HPDE6-E6E7 (cell line): Measurements from ENCODE around the gene MED13.

Source experiments
- DNase-seq: peaks from one replicate; pipeline ENCODE4 v3.0.0; 2011; ENCODE audit warnings: missing footprints; ENCODE audit errors: extremely low spot score

MED13 gene, protein sequence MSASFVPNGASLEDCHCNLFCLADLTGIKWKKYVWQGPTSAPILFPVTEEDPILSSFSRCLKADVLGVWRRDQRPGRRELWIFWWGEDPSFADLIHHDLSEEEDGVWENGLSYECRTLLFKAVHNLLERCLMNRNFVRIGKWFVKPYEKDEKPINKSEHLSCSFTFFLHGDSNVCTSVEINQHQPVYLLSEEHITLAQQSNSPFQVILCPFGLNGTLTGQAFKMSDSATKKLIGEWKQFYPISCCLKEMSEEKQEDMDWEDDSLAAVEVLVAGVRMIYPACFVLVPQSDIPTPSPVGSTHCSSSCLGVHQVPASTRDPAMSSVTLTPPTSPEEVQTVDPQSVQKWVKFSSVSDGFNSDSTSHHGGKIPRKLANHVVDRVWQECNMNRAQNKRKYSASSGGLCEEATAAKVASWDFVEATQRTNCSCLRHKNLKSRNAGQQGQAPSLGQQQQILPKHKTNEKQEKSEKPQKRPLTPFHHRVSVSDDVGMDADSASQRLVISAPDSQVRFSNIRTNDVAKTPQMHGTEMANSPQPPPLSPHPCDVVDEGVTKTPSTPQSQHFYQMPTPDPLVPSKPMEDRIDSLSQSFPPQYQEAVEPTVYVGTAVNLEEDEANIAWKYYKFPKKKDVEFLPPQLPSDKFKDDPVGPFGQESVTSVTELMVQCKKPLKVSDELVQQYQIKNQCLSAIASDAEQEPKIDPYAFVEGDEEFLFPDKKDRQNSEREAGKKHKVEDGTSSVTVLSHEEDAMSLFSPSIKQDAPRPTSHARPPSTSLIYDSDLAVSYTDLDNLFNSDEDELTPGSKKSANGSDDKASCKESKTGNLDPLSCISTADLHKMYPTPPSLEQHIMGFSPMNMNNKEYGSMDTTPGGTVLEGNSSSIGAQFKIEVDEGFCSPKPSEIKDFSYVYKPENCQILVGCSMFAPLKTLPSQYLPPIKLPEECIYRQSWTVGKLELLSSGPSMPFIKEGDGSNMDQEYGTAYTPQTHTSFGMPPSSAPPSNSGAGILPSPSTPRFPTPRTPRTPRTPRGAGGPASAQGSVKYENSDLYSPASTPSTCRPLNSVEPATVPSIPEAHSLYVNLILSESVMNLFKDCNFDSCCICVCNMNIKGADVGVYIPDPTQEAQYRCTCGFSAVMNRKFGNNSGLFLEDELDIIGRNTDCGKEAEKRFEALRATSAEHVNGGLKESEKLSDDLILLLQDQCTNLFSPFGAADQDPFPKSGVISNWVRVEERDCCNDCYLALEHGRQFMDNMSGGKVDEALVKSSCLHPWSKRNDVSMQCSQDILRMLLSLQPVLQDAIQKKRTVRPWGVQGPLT (N-terminal part only)

DNA sequence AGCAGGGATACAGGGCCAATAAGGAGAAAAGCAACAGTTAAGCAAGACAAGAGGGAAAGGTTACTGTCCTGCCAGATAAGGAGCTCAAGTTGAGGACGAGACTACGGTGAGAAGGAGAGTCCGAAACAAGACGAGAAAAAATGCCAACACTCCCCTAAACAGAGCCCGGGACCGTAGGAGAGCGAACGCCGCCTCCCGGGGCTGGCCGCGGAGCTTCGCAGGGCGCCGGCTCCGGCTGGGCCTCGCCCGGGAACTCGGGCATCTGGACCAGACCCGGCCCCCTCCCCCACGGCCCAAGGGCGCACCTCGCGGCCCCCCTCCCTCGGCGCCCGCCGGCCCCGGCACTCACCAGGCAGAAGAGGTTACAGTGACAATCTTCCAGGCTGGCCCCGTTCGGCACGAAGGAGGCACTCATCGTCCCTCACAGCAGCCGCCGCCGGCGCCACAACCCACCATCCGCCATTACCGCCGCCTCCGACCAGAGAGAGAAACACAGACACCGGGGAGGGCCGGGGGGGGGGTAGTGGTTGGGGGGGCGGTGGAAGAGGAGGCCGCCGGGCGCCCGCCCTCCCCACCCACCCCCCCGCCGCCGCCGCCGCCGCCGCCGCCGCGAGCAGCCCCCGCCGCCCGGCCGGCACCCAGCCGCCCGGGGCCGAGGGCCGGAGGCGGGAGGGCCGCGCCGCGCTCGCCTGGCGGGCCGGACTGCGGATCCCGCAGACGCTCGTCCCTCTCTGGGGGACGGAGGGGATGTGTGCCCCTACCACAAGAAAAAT lies at the start of gene MED13:
Gene MED13, minus strand, starts transcription at position 488 of the 773 bp plus-strand sequence. Its CDS starts 73 bp downstream, at position 415.
- DNase-seq: peak; percentile 42

DNA sequence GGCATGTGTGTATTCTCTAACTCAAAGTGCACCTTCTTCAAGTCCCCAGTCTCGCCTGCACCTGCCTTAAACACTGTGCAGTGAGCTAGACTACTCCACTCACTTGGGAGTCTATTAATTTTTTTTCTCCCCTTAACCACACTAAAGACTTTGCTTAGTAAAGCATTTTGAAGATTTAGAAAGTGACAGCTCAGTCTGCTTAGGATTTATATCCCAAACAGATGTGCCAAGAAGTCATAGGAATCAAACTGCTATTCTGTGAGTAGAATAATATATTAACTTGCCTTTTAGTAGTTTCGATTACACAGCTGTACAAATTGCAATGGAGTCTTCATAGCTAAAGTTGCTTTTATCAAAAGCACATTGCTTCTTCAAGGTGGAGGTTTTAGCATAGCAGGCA lies 47.2 kb upstream of the MED13 start:
- no peak for DNase-seq

DNA sequence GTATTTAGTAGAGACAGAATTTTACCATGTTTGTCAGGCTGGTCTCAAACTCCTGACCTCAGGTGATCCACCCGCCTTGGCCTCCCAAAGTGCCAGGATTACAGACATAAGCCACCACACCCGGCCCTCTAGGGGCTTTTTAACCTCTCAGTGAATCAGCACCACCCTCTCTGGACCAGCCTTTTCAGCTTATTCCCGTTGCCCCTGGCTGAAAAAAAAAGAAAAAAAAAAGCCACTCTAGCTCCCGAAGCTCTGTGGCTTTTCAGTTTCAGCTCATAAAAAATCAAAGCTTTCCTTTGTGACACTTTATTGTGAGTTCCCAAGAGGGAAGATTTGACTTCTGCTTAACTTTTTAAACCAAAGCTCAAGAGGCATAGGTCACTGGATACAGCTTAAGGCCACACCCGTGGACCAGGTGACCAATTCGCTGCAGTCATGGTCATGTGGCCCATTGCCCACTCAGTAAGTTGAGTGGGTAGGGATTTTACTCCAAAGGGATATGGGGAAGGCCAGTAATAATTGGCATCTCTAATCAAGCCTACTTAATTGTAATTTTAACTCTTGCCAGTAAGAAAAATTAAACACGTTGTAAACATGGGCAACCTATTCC lies 46.6 kb upstream of the MED13 start:
- DNase-seq: no peak

DNA sequence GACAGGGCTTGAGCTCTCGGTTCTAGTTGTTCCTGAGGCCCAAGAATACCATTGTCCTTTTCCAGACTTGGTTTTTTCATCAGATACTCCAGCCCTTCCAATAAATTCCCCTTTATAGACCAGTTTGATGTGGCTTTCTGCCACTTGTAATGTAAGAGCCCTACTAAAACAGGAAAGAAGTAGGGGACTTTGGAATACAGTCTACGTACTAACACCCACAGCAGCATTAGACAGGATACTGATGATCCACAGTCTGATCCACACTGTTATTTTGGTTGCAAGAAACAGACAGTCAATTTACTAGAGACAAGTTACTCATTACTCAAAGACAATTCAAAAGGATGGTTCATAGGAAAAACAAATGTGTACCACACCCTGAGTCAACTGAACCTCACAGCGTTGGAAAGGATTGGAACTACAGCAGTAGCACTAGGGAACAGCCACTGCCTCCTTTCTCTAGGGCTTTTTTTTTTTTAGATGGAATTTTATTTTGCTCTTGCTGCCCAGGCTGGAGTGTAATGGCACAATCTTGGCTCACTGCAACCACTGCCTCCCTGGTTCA lies 45.9 kb upstream of the MED13 start:
- no peak for DNase-seq

DNA sequence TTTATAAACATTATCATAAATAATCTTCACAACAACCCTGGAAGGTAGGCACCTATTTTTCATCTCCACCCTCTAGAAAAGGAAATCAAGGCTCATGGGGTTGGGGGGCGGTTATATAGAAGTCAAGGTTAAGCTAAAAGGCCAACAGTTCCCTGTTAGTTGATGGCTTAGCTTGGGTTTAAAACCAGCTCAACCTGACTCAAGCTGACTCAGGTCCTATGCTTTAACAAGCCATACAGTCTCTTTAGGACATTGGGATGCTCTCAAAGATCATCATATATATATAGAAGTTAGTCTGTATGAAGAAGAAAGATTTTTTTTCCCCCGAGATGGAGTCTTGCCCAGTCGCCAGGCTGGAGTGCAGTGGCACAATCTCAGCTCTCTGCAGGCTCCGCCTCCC lies 44.8 kb upstream of the MED13 start:
- no peak for DNase-seq

DNA sequence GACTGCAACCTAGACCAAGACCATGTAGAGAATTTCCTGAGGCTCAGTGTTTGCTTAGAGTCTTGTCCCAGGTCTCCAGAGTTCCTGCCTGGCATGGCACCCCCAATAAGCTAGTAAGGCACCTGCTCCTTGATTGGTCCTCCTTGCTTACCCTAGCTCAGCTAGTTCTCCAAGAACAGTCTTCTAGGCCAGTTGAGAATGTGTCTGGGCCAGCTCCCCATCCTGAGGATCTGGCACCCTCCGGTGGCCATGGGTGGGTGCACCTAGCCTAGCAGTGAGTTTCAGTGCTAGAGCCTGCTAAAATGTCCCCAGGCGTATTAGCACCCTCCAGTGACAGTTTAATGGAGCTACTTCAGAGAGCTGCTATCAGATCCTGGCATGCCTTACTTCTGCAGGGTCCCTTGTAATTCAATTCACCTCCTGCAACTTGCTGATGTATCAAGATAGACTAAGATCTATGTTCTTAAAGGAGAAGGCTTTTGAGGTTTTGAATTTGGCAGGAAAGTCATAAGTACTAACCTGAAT lies 44.4 kb upstream of the MED13 start:
- DNase-seq: peak; percentile 84

DNA sequence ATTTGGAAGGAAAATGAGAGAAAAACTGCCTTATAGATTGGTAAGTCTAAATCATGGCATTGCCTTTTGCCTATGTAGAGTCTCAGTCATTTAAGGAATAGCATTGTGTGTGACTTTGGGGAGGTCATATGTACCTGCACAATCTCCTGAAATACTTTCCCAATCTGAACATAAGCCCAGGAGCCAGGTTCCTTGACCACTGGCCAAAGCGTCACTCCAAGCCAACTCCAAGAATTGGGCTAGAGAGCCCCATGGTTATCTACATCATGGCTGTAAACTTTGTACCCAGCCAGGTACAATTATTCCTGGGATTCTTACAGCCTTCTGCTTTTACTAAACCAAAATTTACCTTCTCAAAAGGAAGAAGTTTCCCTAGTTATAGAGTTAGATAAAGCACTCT lies 40.8 kb upstream of the MED13 start:
- no peak for DNase-seq

DNA sequence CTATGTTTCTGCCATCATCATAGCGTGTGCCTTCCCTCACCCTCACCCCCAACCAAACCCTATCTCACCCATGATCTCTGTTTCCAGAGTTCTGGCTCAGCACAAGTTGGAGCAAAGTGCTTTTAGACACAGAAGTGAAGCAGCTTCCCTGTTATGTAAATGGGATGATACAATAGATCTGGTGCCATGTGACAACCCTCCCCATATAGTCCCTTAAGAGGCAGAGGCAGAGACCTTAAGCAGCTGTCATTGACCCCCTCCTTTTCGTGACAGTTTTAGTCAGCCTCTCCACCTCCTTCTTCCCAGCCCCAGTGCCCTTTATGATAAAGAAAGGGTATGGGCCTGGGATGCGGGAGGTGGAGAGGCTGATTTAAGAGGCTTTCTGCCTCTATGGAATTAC lies 40.3 kb upstream of the MED13 start:
- DNase-seq: no peak

DNA sequence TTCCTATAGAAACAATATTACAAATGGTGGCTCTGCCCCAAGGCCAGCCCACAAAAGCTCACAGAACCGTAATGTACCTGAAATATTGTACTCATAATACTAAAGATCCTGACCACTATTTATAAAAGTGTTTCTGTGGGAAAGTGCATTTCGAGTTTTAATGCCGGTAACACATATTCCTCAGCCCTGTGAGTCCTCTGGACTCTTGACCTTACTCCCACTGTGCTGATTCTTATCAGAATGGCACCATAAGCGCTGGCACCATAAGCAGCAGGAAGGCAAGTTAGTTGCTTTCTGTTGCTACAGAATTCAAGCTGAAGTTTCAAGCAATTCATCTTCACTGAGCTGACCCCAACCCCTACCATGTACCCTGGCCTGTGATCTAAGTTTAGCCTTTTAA lies 36.4 kb upstream of the MED13 start:
- DNase-seq: no peak

DNA sequence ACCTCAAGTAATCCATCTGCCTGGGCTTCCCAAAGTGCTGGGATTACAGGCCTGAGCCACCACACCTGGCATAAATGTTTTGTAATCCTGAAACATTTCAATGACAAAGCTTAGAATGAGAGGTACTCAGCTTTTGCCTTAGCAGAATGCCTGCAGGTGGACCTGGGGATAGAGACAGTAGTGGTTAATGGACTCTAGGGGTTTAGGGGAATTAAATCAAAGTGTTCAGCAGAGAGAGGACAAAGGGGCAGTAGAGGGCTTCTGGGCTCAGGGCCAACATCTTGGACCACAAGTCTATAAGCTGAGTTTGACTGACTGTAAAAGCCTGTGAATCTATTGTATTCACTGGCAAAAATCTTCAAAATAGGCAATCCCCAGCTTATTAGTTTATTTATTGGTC lies 36.0 kb upstream of the MED13 start:
- DNase-seq: no peak

DNA sequence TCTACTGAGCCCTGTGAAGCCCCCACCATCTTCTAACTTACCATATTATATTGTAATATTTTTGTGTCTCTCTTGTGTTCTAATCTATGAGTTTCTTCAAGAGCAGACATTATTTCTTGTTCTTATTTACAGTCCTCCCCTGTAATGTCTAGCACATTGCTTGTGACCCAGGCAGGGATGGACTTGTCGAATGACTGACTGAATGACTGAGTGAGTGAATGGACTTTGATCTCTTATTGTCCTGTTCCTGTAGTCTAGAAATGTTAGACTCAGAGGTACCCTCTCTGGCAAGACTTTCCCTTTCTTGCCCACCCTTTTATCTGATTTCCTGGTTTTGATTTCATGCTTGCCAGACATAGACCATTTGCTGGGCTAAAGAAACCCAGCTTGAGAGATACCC lies 35.0 kb upstream of the MED13 start:
- no peak for DNase-seq

DNA sequence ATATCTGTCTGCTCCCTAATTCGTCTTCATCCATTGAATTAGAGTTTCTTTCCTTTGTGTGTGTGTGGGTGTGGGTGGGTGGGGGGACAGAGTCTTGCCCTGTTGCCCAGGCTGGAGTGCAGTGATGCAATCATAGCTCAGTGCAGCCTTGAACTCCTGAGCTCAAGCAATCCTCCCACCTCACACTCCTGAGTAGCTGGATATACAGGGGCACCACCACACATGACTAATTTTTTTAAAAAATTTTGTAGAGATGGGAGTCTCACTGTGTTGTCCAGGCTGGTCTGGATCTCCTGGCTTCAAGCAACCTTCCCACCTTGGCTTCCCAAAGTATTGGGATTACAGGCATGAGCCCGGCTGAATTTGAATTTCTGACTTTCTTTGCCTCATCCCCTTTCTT lies 34.5 kb upstream of the MED13 start:
- no peak for DNase-seq

DNA sequence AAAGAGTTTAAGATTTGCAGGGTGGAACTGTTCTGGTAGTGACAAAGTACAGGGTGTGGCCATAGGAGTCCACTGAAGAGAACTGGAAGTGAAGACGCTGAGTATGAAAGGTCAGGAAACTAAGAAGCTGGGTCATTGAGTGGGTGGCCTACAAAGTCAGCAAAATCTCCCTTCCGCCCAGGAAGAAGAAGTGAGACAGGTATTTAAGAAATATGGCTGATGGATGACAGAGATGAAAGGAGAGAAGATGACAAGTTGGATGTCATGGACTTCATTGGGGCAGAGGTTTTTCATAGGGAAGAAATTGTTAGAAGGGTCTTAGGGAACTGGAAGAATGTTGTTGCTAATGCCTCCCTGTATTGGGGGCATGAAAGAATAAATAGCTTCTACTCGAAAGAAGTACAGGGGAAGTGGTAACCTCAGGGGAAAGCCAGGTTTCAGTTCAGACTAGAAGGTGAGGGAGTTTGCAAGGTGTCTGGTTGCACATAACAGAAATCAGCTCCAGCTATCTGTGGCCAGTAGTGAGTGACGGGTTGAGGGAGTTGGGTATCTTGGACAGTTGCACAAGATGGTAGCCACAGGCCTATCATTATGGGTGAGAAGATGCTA lies 33.6 kb upstream of the MED13 start:
- no peak for DNase-seq

DNA sequence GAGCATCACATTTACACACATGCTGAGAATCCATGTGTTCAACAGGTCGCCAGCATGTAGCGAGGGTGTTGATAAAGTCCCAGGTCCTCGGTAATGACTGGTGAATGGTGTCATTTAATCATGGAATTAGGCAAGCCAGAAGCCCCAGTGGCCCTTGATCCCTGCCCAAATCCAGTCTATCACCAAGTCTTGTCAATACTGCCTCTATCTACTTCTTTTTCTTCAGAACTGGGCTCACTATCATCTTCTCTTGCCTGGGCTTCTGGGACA lies 31.3 kb upstream of the MED13 start:
- DNase-seq: no peak

DNA sequence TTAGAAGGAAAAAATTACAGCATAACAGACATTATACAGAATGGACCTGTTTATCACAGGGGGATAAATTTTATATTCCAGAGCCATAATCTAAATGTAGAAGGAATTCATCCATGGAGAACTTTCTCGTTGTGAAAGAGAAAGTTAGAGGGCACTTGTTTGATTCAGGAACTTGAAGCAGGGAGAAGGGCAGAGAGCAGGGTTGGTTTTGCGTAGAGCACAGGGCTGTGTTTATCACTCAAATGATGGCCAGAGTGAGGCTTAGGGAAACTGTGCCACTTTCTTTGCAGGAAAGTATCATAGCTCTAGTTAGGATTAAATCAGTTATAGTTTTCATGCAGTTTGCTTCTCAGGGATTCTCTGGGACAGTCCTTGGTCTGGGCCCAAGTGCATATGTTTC lies 29.1 kb upstream of the MED13 start:
- no peak for DNase-seq

DNA sequence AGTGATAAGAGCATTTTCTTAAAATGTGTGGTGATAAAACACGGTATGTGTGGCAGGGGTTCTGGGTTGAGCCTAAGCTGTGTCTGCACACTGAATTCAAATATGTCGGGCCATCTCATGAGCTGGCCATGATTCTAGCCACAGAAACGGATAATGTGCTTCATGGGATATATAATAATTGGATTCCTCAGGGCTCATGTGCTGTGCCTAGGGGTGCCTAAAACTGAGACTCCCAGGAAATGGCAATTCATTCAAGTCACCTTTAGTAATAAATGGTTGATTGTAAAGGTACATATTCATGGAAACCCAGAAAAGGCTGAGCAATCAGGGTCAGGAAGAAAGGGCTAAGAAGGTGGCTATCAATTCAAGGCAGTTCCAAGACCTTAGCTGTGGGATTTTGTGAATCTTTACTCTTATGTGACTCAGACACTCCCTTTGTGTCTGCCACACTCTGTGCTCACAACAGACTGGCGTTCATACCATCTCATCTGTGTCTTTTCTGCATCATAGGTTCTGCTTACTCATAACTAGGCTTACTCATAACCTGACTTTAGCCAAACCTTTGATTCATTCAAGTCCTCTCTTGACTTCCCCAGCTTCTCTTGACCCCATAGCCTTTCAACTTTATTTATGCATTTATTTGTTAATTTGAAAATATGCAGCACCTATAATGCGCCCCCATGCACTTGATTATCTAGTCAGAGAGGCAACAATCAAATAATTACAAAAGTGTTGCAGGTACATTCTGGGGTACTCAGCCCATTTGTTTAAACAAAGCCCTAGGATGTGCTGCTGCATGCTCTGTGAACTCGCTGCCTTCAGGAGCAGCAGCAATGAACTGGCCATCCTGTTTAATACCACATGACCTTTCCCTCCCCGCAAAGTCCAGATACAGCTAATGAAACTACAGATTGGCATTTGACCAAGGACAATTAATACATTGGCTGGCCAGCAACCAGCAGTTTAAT lies 28.4 kb upstream of the MED13 start:
- peak; percentile 89 for DNase-seq

DNA sequence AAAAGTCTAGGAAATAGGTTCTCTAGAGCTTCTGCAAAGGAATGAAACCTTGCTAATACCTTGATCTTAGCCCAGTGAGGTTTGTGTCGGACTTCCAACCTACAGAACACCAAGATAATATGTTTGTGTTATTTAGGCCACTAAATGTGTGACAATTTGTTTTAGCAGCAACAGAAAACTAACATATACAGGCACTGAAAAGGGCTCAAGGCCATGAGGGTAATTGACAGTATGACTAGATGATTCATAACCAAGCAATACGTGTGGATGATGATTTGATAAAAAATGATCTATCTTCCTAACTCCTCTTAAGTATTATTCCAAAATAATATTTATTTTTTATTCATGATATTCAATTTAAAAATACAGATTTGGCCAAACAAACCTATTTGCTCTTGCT lies 27.7 kb upstream of the MED13 start:
- DNase-seq: no peak

DNA sequence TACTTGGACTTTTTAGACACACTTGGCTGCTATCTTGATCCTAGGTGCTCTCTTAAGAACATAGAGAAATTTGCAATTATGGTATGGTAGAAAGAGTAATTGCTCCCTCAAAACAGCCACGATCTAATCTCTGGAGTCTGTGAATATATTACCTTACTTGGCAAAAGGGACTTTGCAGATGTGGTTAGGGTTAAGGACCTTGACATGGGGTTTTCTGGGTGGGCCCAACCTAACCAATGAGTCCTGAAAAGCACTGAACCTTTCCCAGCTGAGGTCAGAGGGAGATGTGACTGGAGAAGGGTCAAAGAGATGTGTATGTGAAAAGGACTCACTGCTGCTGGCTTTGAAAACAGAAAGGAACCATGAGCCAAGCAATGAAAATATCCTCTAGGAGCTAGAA lies 26.7 kb upstream of the MED13 start:
- DNase-seq: no peak

DNA sequence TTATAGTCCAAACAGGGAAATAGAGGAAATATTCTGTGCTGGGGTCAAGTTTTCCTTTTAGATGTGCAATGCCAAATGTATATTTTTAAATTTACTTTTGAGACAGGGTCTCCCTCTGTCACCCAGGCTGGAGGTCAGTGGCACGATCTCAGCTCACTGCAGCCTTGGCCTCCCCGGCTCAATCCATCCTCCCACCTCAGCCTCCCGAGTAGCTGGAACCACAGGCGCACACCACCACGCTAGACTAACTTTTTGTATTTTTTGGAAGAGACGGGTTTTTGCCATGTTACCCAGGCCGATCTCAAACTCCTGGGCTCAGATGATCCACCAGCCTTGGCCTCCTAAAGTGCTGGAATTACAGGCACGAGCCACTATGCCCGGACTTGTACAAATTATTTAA lies 25.8 kb upstream of the MED13 start:
- DNase-seq: no peak
